ENCODE results near the gene TRMT61A. TPM values are rescaled to one million over a fixed set of nuclear protein-coding genes. Genes with fewer than 3 reads are reported as not detected.

The TRMT61A gene
- polyA plus RNA-seq, 3 donors: 2.7 to 7.1 (median 3.4) TPM

DNA sequence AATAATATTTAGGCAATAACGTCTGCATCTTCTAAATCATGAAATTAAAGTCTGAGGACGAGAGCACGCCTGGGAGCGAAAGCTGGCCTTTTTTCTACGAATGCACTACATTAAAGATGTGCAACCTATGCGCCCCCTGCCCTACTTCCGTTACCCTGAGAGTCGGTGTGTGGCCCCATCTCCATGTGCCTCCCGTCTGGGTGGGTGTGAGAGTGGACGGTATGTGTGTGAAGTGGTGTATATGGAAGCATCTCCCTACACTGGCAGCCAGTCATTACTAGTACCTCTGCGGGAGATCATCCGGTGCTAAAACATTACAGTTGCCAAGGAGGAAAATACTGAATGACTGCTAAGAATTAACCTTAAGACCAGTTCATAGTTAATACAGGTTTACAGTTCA, 25.7 kb upstream of the TRMT61A start:
- no peak overlapping the region for H3K4me2 ChIP-seq (replicated peaks; ENCODE audit: extremely low read depth, low read length, poor library complexity, severe bottlenecking)
- no peak overlapping the region for H3K4me3 ChIP-seq (replicated peaks in 1 of 3; ENCODE audit: low read depth in 2 of 3, low read length in 3 of 3)
- H3K27me3 Mint-ChIP-seq (ENCODE audit: low read depth in 3 of 3): no peaks in the 10 kb centered on the region
- no peak overlapping the region for H3K4me3 Mint-ChIP-seq
- H2AFZ ChIP-seq (ENCODE audit: insufficient read depth, low read depth, low read length, poor library complexity, severe bottlenecking): no peak overlapping the region
- peaks cover 63 to 92% of the 10 kb centered on the region in 2 donors for H3K36me3 Mint-ChIP-seq
- H4K20me1 ChIP-seq (ENCODE audit: insufficient read depth, low read length): peaks cover 68% of the 10 kb centered on the region
- H3K4me1 ChIP-seq (ENCODE audit: control insufficient read depth in 1 of 2, insufficient read depth in 2 of 2, low read length in 2 of 2): no peaks in the 10 kb centered on the region
- peaks cover 5% of the 10 kb centered on the region for H3K4me1 Mint-ChIP-seq
- H3K36me3 ChIP-seq (replicated peaks in 1 of 2; ENCODE audit: control insufficient read depth in 1 of 2, insufficient read depth in 2 of 2, low read length in 2 of 2): peaks cover 69 to 95% of the 10 kb centered on the region in 2 donors
- intact Hi-C loops (cut with micrococcal nuclease): loop anchor here in 1 of 2 donors (5.0 kb wide), 1 partner anchor 44 kb away; no protein-coding TSS in a partner anchor
- WGBS (ENCODE audit: insufficient coverage): 89% methylated on average over 6 of the region's 12 CpGs
- no peaks in the 10 kb centered on the region for H3K9me3 Mint-ChIP-seq
- no peak overlapping the region for H3K27ac ChIP-seq (ENCODE audit: low read depth in 1 of 2, low read length in 2 of 2)
- no peaks in the 10 kb centered on the region for H3K9me3 ChIP-seq (replicated peaks in 1 of 2; ENCODE audit: control insufficient read depth in 1 of 2, insufficient read depth in 1 of 2, low read length in 2 of 2)
- TF ChIP-seq, protein P1, sequence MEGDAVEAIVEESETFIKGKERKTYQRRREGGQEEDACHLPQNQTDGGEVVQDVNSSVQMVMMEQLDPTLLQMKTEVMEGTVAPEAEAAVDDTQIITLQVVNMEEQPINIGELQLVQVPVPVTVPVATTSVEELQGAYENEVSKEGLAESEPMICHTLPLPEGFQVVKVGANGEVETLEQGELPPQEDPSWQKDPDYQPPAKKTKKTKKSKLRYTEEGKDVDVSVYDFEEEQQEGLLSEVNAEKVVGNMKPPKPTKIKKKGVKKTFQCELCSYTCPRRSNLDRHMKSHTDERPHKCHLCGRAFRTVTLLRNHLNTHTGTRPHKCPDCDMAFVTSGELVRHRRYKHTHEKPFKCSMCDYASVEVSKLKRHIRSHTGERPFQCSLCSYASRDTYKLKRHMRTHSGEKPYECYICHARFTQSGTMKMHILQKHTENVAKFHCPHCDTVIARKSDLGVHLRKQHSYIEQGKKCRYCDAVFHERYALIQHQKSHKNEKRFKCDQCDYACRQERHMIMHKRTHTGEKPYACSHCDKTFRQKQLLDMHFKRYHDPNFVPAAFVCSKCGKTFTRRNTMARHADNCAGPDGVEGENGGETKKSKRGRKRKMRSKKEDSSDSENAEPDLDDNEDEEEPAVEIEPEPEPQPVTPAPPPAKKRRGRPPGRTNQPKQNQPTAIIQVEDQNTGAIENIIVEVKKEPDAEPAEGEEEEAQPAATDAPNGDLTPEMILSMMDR (IDR thresholded peaks at IDR 0.05): no peak
- no peak for DNase-seq
- H3K79me2 ChIP-seq (ENCODE audit: insufficient read depth, low read length): no peaks in the 10 kb centered on the region
- H3K9ac ChIP-seq (ENCODE audit: insufficient read depth, low read length, poor library complexity, severe bottlenecking): no peak overlapping the region
- H3K27me3 ChIP-seq (ENCODE audit: control insufficient read depth in 2 of 2, insufficient read depth in 2 of 2, low read length in 2 of 2): no peaks in the 10 kb centered on the region
- no peak overlapping the region for H3K27ac Mint-ChIP-seq

DNA sequence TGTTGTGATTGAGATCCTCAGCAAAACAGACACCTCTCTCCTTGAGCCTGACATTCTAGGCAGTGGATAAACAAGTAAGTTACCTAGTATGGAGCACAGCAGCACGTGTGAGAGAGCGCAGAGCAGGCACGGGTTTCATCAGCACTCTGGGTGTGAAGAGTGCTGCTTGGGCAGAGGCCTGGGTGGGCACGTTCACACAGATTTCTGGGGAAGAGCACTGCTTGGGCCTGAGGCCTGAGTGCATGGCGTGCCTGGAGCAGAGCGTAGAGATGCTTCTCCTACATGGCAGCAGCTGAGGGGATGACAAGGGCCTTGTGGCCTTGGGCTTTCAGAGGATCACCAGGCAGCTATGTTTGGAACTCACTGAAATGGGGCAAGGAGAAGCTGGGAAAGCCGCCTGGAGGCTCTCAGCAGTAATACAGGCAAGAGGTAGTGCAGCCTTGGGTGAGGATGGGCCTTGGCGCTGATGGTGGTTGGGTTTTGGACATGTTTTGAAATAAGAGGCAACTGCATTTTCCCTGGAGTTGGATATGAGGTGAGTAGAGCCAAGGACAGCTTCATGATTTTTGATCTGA, 23.9 kb upstream of the TRMT61A start:
- no peaks in the 10 kb centered on the region for H3K4me1 ChIP-seq (ENCODE audit: control insufficient read depth in 1 of 2, insufficient read depth in 2 of 2, low read length in 2 of 2)
- peaks cover 53% of the 10 kb centered on the region for H4K20me1 ChIP-seq (ENCODE audit: insufficient read depth, low read length)
- Mint-ChIP-seq H3K36me3 (peaks cover 66 to 93% of the 10 kb centered on the region in 2 donors), H3K27me3 (ENCODE audit: low read depth in 3 of 3) (no peaks in the 10 kb centered on the region), H3K4me3 (no peak overlapping the region), H3K27ac (peak overlapping the region in 4 of 7 donors; percentile 13 to 41 (median 30)), H3K4me1 (peaks cover 1% of the 10 kb centered on the region), H3K9me3 (no peaks in the 10 kb centered on the region)
- no peaks in the 10 kb centered on the region for H3K79me2 ChIP-seq (ENCODE audit: insufficient read depth, low read length)
- WGBS (ENCODE audit: insufficient coverage): 88% methylated on average over 8 of the region's 8 CpGs
- no peaks in the 10 kb centered on the region for H3K27me3 ChIP-seq (ENCODE audit: control insufficient read depth in 2 of 2, insufficient read depth in 2 of 2, low read length in 2 of 2)
- DNase-seq: no peak
- H3K9me3 ChIP-seq (replicated peaks in 1 of 2; ENCODE audit: control insufficient read depth in 1 of 2, insufficient read depth in 1 of 2, low read length in 2 of 2): no peaks in the 10 kb centered on the region
- H3K27ac ChIP-seq (ENCODE audit: low read depth in 1 of 2, low read length in 2 of 2): peak overlapping the region in 1 of 2 donors; percentile 11
- H2AFZ ChIP-seq (ENCODE audit: insufficient read depth, low read depth, low read length, poor library complexity, severe bottlenecking): no peak overlapping the region
- intact Hi-C loops (cut with micrococcal nuclease): loop anchor here in 1 of 2 donors (5.0 kb wide), 1 partner anchor 42 kb away; no protein-coding TSS in a partner anchor
- TF ChIP-seq, protein P1 (IDR thresholded peaks at IDR 0.05): no peak
- no peak overlapping the region for H3K4me3 ChIP-seq (replicated peaks in 1 of 3; ENCODE audit: low read depth in 2 of 3, low read length in 3 of 3)
- H3K36me3 ChIP-seq (replicated peaks in 1 of 2; ENCODE audit: control insufficient read depth in 1 of 2, insufficient read depth in 2 of 2, low read length in 2 of 2): peaks cover 60 to 95% of the 10 kb centered on the region in 2 donors
- H3K9ac ChIP-seq (ENCODE audit: insufficient read depth, low read length, poor library complexity, severe bottlenecking): no peak overlapping the region
- no peak overlapping the region for H3K4me2 ChIP-seq (replicated peaks; ENCODE audit: extremely low read depth, low read length, poor library complexity, severe bottlenecking)
